ENCODE measurements around the gene SHOC2.

DNA sequence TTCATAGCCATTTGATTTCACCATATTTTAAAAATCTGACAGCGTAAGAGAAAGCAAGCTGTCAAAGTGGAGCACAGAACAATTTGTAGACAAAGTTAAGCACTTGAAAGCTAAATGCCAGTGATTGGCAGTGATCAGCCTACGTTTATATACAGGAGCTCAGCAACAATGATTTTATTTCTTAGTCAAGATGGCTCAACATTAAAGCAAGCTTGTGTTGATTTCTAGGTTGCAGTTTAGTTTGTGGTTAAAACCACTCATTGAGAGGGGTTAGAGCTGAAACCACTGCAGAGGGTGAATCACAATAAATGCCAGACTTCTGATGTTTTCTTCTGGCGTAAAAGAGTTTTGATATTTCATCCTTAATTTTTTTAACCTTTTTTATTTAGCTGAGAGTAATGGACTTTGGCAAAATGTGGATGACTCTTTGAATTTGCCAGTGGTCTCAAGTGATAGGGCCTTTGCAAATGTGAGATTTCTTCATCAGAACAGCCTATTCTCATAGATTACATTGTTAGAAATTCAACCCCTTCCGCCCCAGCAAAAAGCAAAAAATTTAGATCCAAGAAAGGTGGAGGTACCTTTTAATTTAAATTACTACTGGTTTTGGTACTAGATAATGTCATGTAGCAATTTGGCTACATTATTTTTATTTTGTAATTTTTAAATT, 73.8 kb downstream of the SHOC2 start:
- TF ChIP-seq EZH2 (IDR thresholded peaks at IDR 0.05; ENCODE audit: borderline replicate concordance, insufficient read depth, low read length, poor library complexity, severe bottlenecking) (no peak), EP300 (conservative IDR thresholded peaks at IDR 0.05; ENCODE audit: poor library complexity, severe bottlenecking) (peak; percentile 75), MXI1 (conservative IDR thresholded peaks at IDR 0.05; ENCODE audit: poor library complexity, severe bottlenecking) (no peak)
- TF ChIP-seq, protein P1, sequence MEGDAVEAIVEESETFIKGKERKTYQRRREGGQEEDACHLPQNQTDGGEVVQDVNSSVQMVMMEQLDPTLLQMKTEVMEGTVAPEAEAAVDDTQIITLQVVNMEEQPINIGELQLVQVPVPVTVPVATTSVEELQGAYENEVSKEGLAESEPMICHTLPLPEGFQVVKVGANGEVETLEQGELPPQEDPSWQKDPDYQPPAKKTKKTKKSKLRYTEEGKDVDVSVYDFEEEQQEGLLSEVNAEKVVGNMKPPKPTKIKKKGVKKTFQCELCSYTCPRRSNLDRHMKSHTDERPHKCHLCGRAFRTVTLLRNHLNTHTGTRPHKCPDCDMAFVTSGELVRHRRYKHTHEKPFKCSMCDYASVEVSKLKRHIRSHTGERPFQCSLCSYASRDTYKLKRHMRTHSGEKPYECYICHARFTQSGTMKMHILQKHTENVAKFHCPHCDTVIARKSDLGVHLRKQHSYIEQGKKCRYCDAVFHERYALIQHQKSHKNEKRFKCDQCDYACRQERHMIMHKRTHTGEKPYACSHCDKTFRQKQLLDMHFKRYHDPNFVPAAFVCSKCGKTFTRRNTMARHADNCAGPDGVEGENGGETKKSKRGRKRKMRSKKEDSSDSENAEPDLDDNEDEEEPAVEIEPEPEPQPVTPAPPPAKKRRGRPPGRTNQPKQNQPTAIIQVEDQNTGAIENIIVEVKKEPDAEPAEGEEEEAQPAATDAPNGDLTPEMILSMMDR (IDR thresholded peaks at IDR 0.05; ENCODE audit: poor library complexity, severe bottlenecking): no peak
